CD1c-positive myeloid dendritic cell (primary cell): Measurements from ENCODE around the gene VAV1.
"Not testable (repeated sequence)": the region's sequence is repeated elsewhere in the genome, so short reads cannot be mapped to it uniquely, and the experiment has no call there.

Experiments
- DNase-seq: peaks from one replicate; pipeline ENCODE4 v3.0.0-alpha.2; 2016; ENCODE audit errors: extremely low spot score

Gene VAV1

DNA sequence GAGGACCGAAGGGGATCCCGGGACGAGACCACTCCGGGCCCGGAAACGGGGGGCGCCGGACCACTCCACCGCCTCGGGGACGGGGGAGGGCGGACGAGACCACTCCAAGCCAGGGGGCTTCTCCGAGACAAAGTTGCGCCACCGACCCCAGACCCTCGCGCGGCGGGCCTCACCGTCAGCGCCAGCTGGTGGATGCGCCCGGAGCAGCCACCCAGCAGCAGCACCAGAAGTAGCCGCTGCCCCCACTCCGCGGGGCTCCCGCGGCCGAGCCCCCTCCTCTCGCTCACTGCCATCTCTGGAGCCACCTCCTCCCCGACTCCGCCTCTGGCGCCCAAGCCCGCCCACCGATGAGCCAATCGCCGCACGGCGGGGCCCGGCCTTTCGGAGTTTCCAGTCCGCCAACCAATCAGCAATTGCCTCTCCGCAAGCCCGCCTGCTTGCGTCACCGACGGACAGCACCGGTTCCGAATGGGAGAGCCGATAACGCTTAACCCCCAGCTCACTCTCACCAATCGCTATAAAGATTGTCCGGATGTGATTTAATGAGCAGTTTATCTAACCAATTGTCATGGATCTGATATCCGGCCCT, 35.1 kb upstream of the VAV1 start, which contains the start of gene GPR108:
Gene GPR108, minus strand, starts transcription at position 297 of the 589 bp plus-strand sequence. Its CDS starts 4 bp downstream, at position 293.
- DNase-seq = peak; percentile 100

DNA sequence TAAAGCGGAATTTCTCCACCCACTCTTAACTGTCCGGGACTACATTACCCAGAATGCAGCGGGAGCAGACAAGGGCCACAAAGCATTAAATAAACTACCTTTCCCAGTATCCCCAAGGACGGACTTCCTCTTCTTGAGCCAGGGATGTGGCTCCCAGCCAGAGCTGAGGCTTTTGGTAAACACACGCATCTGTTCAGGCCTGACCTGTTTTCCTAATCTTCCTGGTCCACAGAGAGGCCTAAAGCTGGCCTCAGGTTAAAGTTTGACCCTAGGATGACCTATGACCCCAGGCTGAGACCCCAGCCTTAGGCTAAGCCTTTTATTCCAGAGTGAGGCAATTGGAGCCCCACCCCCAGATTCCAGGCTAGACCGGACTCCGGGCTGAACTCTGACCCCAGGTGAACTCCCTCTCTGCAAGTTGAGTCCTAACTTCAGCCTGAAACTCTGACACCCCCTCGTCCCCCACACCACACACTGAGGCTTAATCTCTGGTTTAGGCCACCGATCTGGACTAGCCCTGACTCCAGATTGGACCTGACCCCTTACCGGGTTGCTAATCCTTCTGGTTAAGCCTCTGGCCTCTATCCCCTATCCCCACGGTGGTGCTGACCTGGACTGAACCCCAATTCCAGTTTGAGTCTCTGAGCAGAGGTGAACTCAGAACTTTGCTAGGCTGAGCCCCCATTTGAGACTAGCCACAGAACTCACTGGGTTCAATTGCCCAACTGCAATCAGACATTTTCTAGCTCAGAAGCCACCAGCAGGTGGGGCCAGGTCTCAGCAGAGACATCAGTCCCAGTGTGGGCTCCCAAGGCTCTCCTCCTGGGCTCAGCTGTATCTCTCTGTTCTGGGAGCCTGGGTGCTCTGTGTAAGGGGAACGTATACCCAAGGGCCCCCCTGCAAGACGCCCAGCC, 34.4 kb upstream of the VAV1 start:
- peak; percentile 79 for DNase-seq

DNA sequence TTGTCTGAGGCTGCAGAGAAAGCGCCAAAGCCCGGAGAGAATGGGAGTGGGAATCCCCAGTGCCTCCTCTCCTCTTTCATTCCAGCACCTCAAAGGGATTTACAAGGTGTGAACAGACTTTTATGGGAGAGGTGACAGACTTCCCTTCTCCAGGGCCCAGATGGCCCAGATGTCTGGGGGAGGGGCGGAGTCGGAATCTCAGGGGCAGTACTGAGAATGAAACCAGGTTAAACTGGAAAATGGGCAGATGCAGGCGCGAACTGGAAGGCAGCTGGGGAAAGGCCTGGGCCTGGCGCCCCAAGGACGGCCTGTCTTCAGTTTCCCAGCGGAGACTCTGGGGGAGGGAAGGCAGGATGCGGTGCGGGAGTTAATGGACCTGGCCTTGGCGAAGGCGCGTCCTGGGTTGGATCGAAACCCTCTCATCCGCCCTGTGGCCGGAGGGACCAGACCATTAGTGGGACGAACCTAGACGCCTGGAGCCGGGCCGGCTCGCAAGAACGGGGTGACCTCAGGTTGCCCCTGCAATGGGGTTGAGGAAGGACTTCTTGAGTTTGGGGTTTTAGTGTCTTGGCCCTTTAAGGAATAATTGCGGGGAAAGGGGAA, 33.6 kb upstream of the VAV1 start:
- DNase-seq = no peak

DNA sequence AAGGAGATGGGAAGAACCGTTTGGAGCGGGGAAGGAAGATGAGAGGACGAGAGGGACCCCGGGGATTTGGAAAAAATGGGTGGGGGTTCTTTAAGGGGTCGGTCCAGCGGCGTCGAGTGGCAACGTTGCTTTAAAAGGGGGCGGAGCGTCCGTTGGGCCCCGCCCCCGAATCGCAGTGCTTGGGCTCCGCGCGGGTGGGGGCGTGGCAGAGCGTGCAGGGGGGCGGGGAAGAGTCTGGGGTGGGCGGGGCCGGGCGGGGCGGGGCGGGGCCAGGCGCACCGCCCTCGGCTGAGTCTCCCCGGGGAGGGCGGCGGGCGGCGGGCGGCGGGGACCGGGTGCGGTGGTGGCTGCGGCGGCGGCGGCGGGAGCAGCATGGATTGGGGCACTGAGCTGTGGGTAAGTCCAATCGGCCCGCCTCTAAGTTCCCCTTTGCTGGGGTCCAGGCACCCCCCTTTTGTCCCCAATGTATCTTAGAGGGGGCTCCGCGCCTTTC, 33.1 kb upstream of the VAV1 start, which contains the start of gene TRIP10:
Gene TRIP10, plus strand, starts transcription at position 291 of the 493 bp plus-strand sequence. Its CDS starts 82 bp downstream, at position 373.
- peak; percentile 89 for DNase-seq

DNA sequence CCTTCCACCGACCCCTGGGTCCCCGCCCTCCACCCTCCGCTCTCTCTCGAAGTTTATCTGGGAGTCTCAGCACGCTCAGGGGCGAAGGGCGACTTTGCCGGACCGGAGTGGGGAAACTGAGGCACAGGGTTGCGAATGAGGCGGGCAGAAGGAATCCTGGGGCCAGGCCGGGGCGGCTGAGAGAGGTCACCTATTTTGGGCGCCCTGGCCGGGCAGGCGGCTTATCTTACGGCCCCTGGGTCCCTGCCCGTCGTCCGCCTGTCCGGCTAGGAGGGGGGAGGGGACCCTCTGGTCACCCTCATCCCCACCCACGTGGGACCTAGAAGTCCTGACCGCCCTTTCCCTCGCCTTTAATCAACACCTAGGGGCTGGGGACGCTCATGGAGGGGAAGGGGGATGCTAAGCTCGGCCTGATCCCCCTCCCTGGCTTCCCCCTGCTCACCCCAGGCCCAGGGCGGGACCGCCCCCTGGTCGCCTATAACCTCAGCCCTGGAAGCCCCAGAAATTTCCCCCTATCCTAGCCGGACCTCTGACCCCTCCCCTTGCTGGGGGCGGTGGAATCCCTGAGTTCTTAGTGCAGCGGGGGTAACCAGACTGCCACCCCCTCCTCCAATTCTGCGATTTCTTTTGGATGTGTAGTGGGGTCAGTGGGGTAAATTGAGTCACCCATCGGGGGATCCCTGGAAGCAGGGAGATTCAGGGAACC, 32.5 kb upstream of the VAV1 start:
- DNase-seq = peak; percentile 5

DNA sequence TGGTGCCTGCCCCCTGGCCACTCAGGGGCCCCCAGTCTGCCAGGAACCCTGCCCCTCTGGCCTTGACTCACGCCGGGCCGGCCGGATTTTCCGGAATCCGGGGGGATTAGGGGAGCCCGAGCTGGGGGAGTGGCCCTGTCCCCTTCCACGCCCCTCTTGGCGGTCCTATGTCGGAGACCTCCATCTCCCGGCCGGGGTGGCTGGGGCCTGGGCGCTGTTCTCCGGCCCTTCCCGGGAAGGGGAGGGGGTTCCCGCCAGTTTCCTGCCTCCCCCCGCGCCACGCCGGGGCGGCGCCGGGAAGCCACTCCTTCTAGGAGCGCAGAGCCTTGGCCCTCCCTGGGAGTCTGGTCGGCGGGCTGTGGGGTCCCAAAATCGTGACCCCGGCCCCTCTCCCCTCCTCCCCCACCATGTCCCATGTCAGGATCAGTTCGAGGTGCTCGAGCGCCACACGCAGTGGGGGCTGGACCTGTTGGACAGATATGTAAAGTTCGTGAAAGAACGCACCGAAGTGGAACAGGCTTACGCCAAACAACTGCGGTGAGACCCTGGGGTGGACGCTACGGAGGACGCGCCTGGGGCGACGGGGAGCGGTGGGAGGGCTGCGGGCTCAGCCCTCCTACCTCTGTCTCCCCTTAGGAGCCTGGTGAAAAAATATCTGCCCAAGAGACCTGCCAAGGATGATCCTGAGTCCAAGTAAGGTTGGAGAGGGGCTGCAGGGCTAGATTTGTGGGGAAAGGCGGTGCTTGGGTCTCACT, 31.7 kb upstream of the VAV1 start:
- peak; percentile 8 for DNase-seq

DNA sequence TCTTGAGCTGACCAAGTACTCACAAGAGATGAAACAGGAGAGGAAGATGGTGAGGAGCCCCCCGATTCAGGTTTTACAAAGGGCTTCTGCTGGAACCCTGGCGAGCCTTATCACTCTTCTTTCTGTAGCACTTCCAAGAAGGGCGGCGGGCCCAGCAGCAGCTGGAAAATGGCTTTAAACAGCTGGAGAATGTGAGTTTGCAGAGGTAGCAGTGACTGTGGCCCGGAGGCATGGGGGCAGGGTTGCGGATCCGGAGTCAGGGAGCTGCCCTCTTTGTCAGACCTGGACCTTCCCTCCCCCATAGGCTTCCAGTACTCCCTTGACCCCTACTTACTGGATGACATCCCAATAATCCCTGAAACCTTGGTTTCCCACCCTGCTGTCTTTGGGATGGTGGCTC, 29.4 kb upstream of the VAV1 start:
- DNase-seq = no peak

DNA sequence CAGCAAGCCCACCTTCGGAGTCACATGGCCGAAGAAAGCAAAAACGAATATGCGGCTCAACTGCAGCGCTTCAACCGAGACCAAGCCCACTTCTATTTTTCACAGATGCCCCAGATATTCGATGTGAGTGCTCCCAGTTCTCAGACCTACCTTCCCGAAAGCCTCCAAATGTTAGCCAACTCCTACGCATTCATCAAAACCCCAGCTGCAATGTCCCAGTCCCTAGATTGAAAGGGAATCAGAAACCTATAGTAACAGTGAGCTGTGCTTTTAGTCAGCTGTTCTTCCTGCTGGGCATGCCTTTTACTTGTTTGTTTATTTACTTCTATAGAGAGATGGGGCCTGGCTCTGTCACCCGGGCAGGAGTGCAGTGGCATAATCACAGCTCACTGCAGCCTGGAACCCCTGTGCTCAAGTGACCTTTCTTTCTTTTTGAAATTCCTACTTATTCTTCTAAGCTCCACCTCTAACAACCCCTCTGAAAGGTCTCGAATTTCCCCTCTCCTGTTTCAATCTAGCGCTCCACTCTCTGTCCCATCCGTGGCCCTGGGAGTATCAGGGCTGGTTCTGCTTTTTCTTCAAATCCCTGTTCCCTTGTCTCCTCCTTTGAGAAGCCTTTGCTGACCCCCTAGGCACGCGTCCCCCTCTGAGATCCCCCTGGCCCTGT, 28.7 kb upstream of the VAV1 start:
- DNase-seq = no peak

DNA sequence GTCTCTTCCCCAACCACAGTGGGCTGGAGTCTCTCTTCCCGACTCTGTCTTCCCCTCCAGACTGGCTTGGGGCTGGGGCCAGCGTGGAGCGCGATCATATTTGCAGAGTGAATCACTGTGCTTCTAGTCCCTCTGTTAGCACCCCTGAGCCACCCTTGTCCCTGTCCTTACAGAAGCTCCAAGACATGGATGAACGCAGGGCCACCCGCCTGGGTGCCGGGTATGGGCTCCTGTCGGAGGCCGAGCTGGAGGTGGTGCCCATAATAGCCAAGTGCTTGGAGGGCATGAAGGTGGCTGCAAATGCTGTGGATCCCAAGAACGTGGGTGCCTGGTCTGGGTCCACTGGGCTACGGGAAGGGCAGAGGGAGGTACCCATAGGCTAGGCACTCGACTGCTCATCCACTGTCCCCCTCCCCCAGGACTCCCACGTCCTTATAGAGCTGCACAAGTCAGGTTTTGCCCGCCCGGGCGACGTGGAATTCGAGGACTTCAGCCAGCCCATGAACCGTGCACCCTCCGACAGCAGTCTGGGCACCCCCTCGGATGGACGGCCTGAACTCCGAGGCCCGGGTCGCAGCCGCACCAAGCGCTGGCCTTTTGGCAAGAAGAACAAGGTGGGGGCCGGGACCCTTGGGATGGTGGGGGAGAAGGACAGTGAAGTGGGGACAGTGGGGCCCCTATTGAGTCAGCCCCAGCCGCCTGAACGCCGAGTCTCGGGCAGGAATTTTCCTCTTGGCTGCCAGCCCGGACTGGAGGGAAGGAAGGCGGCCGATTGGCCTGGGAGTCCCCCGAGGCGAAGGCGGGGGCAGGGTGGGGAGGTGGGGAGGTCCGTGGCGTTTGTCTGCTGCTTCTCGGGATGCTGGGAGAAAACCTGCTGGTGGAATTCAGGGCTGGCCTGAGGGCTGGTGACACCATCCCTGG, 27.9 kb upstream of the VAV1 start:
- no peak for DNase-seq

DNA sequence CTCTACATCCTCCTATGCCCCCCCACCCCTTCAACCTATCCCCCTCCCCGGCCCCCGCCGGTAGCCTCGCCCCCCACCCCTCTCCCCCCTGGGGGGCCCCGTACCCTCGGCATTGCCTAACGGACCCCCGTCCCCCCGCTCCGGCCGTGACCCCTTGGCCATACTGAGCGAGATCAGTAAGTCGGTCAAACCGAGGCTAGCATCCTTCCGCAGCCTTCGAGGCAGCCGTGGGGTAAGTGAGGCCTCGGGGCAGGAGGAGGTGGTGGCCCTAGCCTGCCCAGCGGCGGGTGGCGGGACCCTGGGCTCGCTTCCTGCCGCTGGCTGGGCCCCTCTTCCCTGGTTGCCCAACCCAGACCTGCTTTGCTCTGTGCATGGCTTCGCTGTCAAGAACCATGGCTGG, 26.5 kb upstream of the VAV1 start:
- DNase-seq = no peak

DNA sequence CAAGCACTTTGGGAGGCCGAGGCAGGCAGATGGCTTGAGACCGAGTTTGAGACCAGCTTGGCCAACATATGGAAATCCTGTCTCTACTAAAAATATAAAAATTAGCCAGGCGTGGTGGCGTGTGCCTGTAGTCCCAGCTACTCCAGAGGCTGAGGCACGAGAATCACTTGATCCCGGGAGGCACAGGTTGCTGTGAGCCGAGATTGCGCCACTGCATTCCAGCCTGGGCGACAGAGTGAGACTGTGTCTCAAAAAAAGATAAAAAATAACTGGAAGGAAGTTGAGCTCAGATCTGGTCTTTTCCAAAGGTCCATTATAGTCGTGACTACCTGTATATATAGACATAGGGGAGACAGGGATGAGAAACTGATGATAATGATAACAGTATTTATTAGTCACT, 24.0 kb upstream of the VAV1 start:
- not testable (repeated sequence) for DNase-seq

DNA sequence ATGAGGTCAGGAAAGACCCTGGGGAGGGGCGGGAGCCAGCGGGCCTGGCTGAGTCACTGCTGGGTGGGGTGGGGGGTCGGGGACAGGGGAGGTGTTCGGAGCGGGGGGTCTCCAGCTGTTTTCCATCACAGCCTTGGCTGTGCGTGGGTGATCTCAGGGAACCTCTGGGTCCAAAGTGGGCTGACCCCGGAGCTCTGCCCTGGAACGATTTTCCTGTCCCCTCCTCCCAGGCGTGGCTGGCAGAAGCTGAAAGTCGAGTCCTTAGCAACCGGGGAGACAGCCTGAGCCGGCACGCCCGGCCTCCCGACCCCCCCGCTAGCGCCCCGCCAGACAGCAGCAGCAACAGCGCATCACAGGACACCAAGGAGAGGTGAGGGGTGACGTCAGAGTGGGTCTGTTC, 22.4 kb upstream of the VAV1 start:
- no peak for DNase-seq

DNA sequence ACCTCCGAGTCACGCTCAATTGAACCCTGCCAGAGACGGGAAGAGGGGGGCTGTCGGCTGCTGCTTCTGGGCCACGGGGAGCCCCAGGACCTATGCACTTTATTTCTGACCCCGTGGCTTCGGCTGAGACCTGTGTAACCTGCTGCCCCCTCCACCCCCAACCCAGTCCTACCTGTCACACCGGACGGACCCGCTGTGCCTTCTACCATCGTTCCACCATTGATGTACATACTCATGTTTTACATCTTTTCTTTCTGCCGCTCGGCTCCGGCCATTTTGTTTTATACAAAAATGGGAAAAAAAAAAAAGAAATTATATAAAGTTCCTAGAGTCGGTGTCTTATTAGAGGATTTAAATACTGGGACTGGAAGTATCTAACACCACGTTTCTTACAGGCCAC, 21.3 kb upstream of the VAV1 start:
- no peak for DNase-seq

DNA sequence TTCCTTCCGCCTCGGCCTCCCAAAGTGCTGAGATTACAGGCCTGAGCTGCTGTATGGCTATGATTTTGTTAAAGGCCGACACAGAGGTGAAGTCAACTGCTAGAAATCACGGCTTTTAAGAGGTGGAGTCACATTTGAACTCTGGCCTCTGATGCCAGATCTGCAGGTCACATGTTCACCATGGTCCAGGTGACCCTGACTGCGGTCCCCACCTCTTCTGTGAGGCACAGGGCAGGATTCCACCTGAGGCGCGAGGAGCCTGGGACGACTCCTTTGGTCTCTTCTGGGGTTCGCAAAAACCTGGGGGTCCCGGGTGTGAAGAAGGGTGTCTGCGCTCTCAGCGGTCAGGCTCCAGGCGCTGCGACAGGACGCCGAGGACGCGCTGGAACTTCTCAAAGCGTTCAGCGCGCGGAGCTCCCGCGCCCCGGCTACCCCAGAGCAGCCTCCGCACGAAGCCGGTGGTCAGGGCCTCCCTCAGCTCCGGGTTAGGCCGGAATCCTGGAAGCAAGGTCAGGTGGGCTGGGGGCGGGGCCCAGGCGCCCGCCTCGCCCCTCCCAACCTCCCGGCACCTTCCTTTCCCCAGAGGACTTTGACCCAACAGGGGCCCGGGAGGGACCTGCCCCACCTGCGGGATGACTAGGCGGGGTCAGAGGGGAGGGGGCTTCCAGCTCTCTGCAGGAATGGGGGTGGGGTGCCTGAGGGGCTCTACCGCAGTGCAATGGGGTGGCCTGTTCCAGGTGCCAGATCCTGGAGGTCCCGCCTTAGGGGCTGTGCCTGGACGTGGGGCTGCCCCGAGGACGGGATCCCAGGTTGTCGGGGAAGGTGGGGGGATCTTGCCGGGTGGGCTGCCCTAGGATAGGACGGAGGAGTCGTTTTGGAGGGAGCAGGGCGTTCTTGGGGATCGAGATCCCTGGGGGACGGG, 20.0 kb upstream of the VAV1 start:
- no peak for DNase-seq

DNA sequence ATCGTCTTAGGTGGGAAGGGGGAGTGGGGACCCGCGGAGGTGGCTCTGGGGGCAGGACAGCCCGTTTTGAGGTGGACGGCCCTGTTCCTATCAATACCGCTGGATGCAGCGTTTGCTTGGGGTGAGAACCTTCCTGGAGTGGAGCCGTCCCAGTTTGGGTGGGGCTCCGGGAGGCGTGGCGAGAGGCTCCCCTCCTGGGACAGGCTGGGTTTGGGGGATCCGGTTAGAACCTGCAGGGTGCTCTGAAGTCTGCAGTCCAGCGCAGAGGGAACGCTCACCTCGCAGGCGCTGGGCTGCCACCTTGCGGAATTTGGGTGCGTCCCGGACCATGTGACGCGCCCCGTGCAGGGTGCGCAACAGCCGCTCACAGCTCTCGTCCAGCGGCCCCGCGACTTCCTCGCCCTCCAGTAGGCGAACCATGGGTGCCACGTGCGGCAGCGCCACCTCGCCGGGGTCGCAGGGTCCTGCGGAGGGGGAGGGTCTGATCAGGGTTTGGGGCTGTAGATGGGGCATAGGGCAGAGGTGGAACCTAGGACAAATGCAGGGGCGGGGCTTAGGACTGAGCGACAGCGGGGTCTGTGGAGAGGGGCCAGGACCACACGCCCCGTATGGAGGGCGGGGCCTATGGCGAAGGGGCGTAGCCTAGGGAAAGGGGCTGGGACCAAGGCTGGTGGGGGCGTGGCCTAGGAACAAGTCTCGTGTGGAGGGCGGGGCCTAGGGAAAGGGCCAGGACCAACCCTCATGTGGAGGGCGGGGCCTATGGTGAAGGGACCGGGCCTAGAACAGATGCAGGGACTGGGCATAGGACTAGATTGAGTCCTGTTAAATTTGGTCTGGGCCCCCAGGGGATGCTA, 19.1 kb upstream of the VAV1 start:
- DNase-seq = peak; percentile 87

DNA sequence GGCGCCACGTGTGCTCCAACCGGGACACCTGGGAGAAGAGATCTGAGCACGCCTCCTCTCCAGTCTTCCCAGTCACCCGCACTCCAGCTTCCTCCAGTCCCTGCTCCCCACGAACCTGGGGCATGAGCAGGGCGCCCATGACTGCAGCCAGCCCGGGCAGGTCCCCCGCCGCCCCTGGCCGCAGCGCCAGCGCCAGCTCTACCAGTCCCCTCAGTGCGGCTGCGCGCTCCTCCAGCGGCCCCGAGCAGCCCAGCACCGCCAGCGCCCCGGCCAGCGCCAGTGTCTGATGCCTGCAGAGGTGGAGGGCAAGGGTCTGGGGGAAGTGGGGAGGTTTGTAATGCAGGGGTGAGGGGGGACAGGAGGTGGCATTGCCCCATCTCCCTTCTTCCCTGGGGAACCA, 18.4 kb upstream of the VAV1 start:
- no peak for DNase-seq

DNA sequence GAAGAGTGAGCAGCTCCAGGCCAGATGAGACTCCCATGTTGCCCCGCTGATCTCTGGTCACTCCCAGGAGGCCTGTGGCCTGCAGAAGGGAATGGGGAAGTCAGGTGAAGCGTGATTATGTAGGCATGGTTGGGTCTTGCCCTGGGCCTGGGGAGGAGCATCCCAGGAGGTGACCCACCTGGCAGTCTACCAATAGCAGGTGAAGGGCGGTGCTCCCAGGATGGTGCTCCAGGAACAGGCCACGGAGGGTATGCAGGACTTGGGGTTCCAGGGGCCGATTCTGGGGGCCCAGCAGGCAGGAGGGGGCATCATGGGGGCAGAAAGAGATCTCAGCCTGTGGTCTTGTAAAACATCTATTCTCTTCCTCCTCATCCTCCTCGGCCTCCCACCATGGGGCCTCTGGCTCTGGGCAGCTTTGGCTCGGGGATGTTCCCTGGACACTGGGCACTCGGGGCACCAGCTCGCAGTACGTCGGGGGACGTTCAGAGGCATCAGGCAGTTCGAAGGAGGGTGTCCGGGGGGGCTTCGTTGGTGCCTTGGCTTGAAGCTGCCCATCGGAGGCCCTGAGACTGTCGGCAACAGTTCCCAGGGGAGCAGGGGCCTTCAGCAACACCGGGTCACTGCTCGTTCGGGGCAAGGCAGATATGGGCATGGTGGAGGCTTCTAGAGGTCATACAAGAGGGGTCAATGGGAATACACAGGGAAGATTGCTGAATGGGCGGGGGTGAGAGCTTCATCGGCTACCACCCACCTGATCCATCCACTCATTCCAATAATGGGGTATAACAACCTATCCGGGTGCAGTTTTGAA, 17.6 kb upstream of the VAV1 start:
- DNase-seq = no peak
